H9 (cell line): ENCODE measurements around the gene GIMAP7. TPM values are rescaled to one million over a fixed set of nuclear protein-coding genes. Genes with fewer than 3 reads are reported as not detected.

Source experiments
- DNase-seq: peaks from one replicate; pipeline ENCODE4 v3.0.0-alpha.2; 2017
- H2AFZ ChIP-seq: one replicate; pipeline ENCODE4 v1.6.1; 2013; ENCODE audit warnings: mild to moderate bottlenecking, low read length, control low read depth, moderate library complexity
- H2AK5ac ChIP-seq: 2 replicates; pipeline ENCODE4 v1.6.1; 2013; ENCODE audit warnings: low read length, control low read depth, mixed read lengths; ENCODE audit not compliant: insufficient read length
- H2BK120ac ChIP-seq: one replicate; pipeline ENCODE4 v1.6.1; 2013; ENCODE audit warnings: low read depth, mild to moderate bottlenecking, low read length, control low read depth, inconsistent platforms; ENCODE audit not compliant: poor library complexity, severe bottlenecking
- H2BK12ac ChIP-seq: 2 replicates; pipeline ENCODE4 v1.6.1; 2013; ENCODE audit warnings: low read length, control low read depth, mixed read lengths, low read depth; ENCODE audit not compliant: insufficient read length
- H2BK15ac ChIP-seq: 2 replicates; pipeline ENCODE4 v1.6.1; 2013; ENCODE audit warnings: low read depth, low read length, control low read depth
- H2BK20ac ChIP-seq: one replicate; pipeline ENCODE4 v1.6.1; 2013; ENCODE audit warnings: low read depth, mild to moderate bottlenecking, low read length, control low read depth, inconsistent platforms; ENCODE audit not compliant: poor library complexity, severe bottlenecking
- H2BK5ac ChIP-seq: 2 replicates; pipeline ENCODE4 v1.6.1; 2013; ENCODE audit warnings: low read length, control low read depth, mixed read lengths; ENCODE audit not compliant: insufficient read length
- H3K14ac ChIP-seq: 2 replicates; pipeline ENCODE4 v1.6.1; 2013; ENCODE audit warnings: low read length, control low read depth; ENCODE audit not compliant: insufficient read depth
- H3K18ac ChIP-seq: 2 replicates; pipeline ENCODE4 v1.6.1; 2013; ENCODE audit warnings: low read depth, mild to moderate bottlenecking, mixed read lengths, low read length, control low read depth; ENCODE audit not compliant: insufficient read length
- H3K23ac ChIP-seq: 2 replicates; pipeline ENCODE4 v1.6.1; 2013; ENCODE audit warnings: low read length, control low read depth, mixed read lengths, low read depth; ENCODE audit not compliant: insufficient read length
- H3K23me2 ChIP-seq: 2 replicates; pipeline ENCODE4 v1.6.1; 2013; ENCODE audit warnings: low read depth, mild to moderate bottlenecking, mixed read lengths, low read length, control low read depth; ENCODE audit not compliant: insufficient read length, poor library complexity, severe bottlenecking
- H3K27ac ChIP-seq: 2 replicates; pipeline ENCODE4 v1.5.1; 2013; ENCODE audit warnings: low read length, control low read depth, mixed read lengths, low read depth; ENCODE audit not compliant: insufficient read length
- H3K27me3 ChIP-seq: 2 replicates; pipeline ENCODE4 v1.6.1; 2013; ENCODE audit warnings: low read length, control low read depth, inconsistent platforms; ENCODE audit not compliant: insufficient read depth
- H3K4ac ChIP-seq: 2 replicates; pipeline ENCODE4 v1.6.1; 2013; ENCODE audit warnings: low read depth, mild to moderate bottlenecking, control low read depth, inconsistent platforms, low read length, moderate library complexity
- H3K4me1 ChIP-seq: 2 replicates; pipeline ENCODE4 v1.6.1; 2013; ENCODE audit warnings: low read length, control low read depth, inconsistent platforms; ENCODE audit not compliant: insufficient read depth
- H3K4me2 ChIP-seq: 2 replicates; pipeline ENCODE4 v1.6.1; 2013; ENCODE audit warnings: low read length, control low read depth, mixed read lengths; ENCODE audit not compliant: insufficient read length, insufficient read depth
- H3K56ac ChIP-seq: 2 replicates; pipeline ENCODE4 v1.6.1; 2013; ENCODE audit warnings: low read depth, mild to moderate bottlenecking, mixed read lengths, low read length, control low read depth; ENCODE audit not compliant: insufficient read length
- H3K79me1 ChIP-seq: 2 replicates; pipeline ENCODE4 v1.6.1; 2013; ENCODE audit warnings: low read depth, mild to moderate bottlenecking, moderate library complexity, low read length, control low read depth, inconsistent platforms; ENCODE audit not compliant: insufficient read depth, poor library complexity, severe bottlenecking
- H3K79me2 ChIP-seq: 2 replicates; pipeline ENCODE4 v1.6.1; 2013; ENCODE audit warnings: low read length, control low read depth, inconsistent platforms; ENCODE audit not compliant: insufficient read depth
- H3K9ac ChIP-seq: 2 replicates; pipeline ENCODE4 v1.6.1; 2013; ENCODE audit warnings: low read length, control low read depth, mixed read lengths; ENCODE audit not compliant: insufficient read length; ENCODE audit errors: extremely low read depth
- H3K9me3 ChIP-seq: one replicate; pipeline ENCODE4 v1.6.1; 2013; ENCODE audit warnings: low read depth, low read length, inconsistent platforms; ENCODE audit not compliant: control insufficient read depth
- H3T11ph ChIP-seq: one replicate; pipeline ENCODE4 v1.6.1; 2013; ENCODE audit warnings: mild to moderate bottlenecking, low read length, control low read depth, inconsistent platforms
- H4K20me1 ChIP-seq: one replicate; pipeline ENCODE4 v1.6.1; 2013; ENCODE audit not compliant: control insufficient read depth, insufficient read length, insufficient read depth
- H4K5ac ChIP-seq: 2 replicates; pipeline ENCODE4 v1.6.1; 2013; ENCODE audit warnings: low read depth, mild to moderate bottlenecking, mixed read lengths, low read length, control low read depth; ENCODE audit not compliant: insufficient read length
- H4K8ac ChIP-seq: replicated peaks from 2 replicates; pipeline ENCODE4 v1.6.1; 2013; ENCODE audit warnings: low read length, control low read depth, mixed read lengths, low read depth; ENCODE audit not compliant: insufficient read length
- H4K91ac ChIP-seq: 2 replicates; pipeline ENCODE4 v1.6.1; 2013; ENCODE audit warnings: low read depth, mild to moderate bottlenecking, moderate library complexity, mixed read lengths, low read length, control low read depth; ENCODE audit not compliant: insufficient read length
- H3K27ac Mint-ChIP-seq, 3 experiments: 2 replicates in 2 of 3; 3 replicates in 1 of 3; pipeline ENCODE4 v1.8.0; 2020 to 2021; ENCODE audit warnings: mixed read lengths in 3 of 3, mild to moderate bottlenecking in 1 of 3, moderate library complexity in 1 of 3
- H3K27me3 Mint-ChIP-seq: 2 replicates; pipeline ENCODE4 v1.8.0; 2021; ENCODE audit warnings: low read depth, mild to moderate bottlenecking, moderate library complexity, mixed read lengths
- H3K36me3 Mint-ChIP-seq, 3 experiments: 2 replicates in 2 of 3; 3 replicates in 1 of 3; pipeline ENCODE4 v1.8.0; 2020 to 2021; ENCODE audit warnings: low read depth in 3 of 3, mixed read lengths in 3 of 3; ENCODE audit not compliant: insufficient read depth in 1 of 3
- H3K4me1 Mint-ChIP-seq, 2 experiments: 2 replicates each; pipeline ENCODE4 v1.8.0; 2020; ENCODE audit warnings: mixed read lengths in 2 of 2
- H3K4me3 Mint-ChIP-seq, 2 experiments: 2 replicates in 1 of 2; 3 replicates in 1 of 2; pipeline ENCODE4 v1.8.0; 2020 to 2021; ENCODE audit warnings: mild to moderate bottlenecking in 2 of 2, mixed read lengths in 2 of 2, moderate library complexity in 1 of 2
- H3K9me3 Mint-ChIP-seq, 2 experiments: 2 replicates in 1 of 2; 3 replicates in 1 of 2; pipeline ENCODE4 v1.8.0; 2020; ENCODE audit warnings: mild to moderate bottlenecking in 2 of 2, mixed read lengths in 2 of 2, moderate library complexity in 1 of 2
- CTCF ChIP-seq: fragments of 200-600 bp; sonication (generic); conservative IDR thresholded peaks from 3 replicates; pipeline ENCODE4 v1.8.0; 2021; ENCODE audit warnings: antibody characterized with exemption, mild to moderate bottlenecking
- WGBS: extraction: QIAGEN DNeasy Blood & Tissue Kit; methylation state at CpG from one replicate; pipeline ENCODE4 v1.1.7; 2013; ENCODE audit warnings: missing lambda C conversion rate, low lambda C conversion rate, mixed read lengths; ENCODE audit not compliant: insufficient read length; ENCODE audit errors: extremely low coverage; 5-methylcytosine and 5-hydroxymethylcytosine counted together
- total RNA-seq: library from RNA; stranded (reverse); gene quantifications from 2 replicates; pipeline ENCODE4 v1.2.1, GENCODE V29; 2021

Gene GIMAP7
- total RNA-seq, 1 experiment from 2014 or later: not detected

GRCh38 chr7:150567169-150567568 lies 52.5 kb downstream of the GIMAP7 start, which contains the start of gene GIMAP4:
GIMAP4 (plus strand) TSS chr7:150567390; CDS start chr7:150569902, 2,512 bp downstream.
- Histone ChIP-seq H3K18ac (no peak within 1 kb of the TSS), H4K5ac (no peak within 1 kb of the TSS), H3K79me1 (no peaks in the 10 kb centered on the region), H2BK120ac (no peak within 1 kb of the TSS), H3K27me3 (no peaks in the 10 kb centered on the region), H2BK12ac (no peak within 1 kb of the TSS), H3T11ph (no peak within 1 kb of the TSS), H2BK5ac (no peak within 1 kb of the TSS), H3K14ac (no peak within 1 kb of the TSS; the same call in 1 of the 2 replicates), H3K4me1 (peaks cover 7% of the 10 kb centered on the region; the same call in 1 of the 2 replicates), H3K23ac (no peak within 1 kb of the TSS), H2BK15ac (no peak within 1 kb of the TSS), H2AFZ (no peak within 1 kb of the TSS), H2AK5ac (no peak within 1 kb of the TSS), H4K91ac (no peak within 1 kb of the TSS), H3K4me2 (no peak within 1 kb of the TSS), H2BK20ac (no peak within 1 kb of the TSS), H4K8ac (no peak within 1 kb of the TSS), H3K23me2 (no peaks in the 10 kb centered on the region), H3K79me2 (no peaks in the 10 kb centered on the region), H3K27ac (no peak within 1 kb of the TSS), H4K20me1 (no peaks in the 10 kb centered on the region), H3K9ac (no peak within 1 kb of the TSS), H3K56ac (no peak within 1 kb of the TSS), H3K9me3 (no peaks in the 10 kb centered on the region), H3K4ac (no peak within 1 kb of the TSS)
- Mint-ChIP-seq H3K4me1 (peaks cover 40 to 43% of the 10 kb centered on the region in 2 experiments), H3K27me3 (peaks cover 33% of the 10 kb centered on the region), H3K36me3 (no peaks in the 10 kb centered on the region), H3K27ac (no peak within 1 kb of the TSS), H3K4me3 (no peak within 1 kb of the TSS), H3K9me3 (no peaks in the 10 kb centered on the region; a peak in 1 of 5 replicates)
- TF ChIP-seq CTCF: no peak
- no peak for DNase-seq
- WGBS: no CpG with 5 or more reads among the region's 9 CpGs
